Smooth muscle cell (in vitro differentiated cells): ENCODE measurements around the gene ALKBH6. TPM values are rescaled to one million over a fixed set of nuclear protein-coding genes. Genes with fewer than 3 reads are reported as not detected.

ENCODE experiments used
- DNase-seq: peaks from one replicate; lab custom pipeline; 2025; ENCODE audit not compliant: unreplicated experiment; lab: John Stamatoyannopoulos, UW
- H2AFZ ChIP-seq: fragments of 200-600 bp; sonication (generic); 2 replicates; pipeline ENCODE4 v1.6.0; 2016; ENCODE audit warnings: antibody characterized with exemption, low read depth, mild to moderate bottlenecking
- H3F3A ChIP-seq: fragments of 200-600 bp; sonication (generic); 2 replicates; pipeline ENCODE4 v1.6.0; 2017; ENCODE audit warnings: antibody characterized with exemption, low read depth
- H3K27ac ChIP-seq: fragments of 200-600 bp; sonication (generic); 2 replicates; pipeline ENCODE4 v1.5.1; 2016; ENCODE audit warnings: low read depth, mild to moderate bottlenecking
- H3K27me3 ChIP-seq: fragments of 200-600 bp; sonication (generic); 2 replicates; pipeline ENCODE4 v1.6.1; 2016; ENCODE audit warnings: low read depth, mild to moderate bottlenecking
- H3K36me3 ChIP-seq: fragments of 200-600 bp; sonication (generic); 2 replicates; pipeline ENCODE4 v1.5.1; 2016; ENCODE audit warnings: low read depth
- H3K4me1 ChIP-seq: fragments of 200-600 bp; sonication (generic); 2 replicates; pipeline ENCODE4 v1.5.1; 2016; ENCODE audit warnings: low read depth
- H3K4me2 ChIP-seq: fragments of 200-600 bp; sonication (generic); 2 replicates; pipeline ENCODE4 v1.6.0; 2016; ENCODE audit warnings: mild to moderate bottlenecking
- H3K4me3 ChIP-seq: fragments of 200-600 bp; sonication (generic); 2 replicates; pipeline ENCODE4 v1.5.1; 2016; ENCODE audit warnings: mild to moderate bottlenecking
- H3K79me2 ChIP-seq: fragments of 200-600 bp; sonication (generic); 2 replicates; pipeline ENCODE4 v1.6.0; 2016; ENCODE audit warnings: low read depth, mild to moderate bottlenecking
- H3K9ac ChIP-seq: fragments of 200-600 bp; sonication (generic); 2 replicates; pipeline ENCODE4 v1.6.0; 2016; ENCODE audit warnings: low read depth
- H3K9me3 ChIP-seq: fragments of 200-600 bp; sonication (generic); replicated peaks from 2 replicates; pipeline ENCODE4 v1.5.1; 2016; ENCODE audit warnings: low read depth
- H4K20me1 ChIP-seq: fragments of 200-600 bp; sonication (generic); 2 replicates; pipeline ENCODE4 v1.6.0; 2016; ENCODE audit warnings: low read depth
- CTCF ChIP-seq: fragments of 200-600 bp; sonication (generic); IDR thresholded peaks from 2 replicates; pipeline ENCODE4 v1.5.1; 2017; ENCODE audit warnings: borderline replicate concordance, mild to moderate bottlenecking, antibody characterized with exemption; ENCODE audit not compliant: insufficient read depth, poor library complexity, severe bottlenecking
- WGBS: methylation state at CpG from one replicate; pipeline ENCODE4 v1.1.7; 2016; ENCODE audit warnings: low lambda C conversion rate; 5-methylcytosine and 5-hydroxymethylcytosine counted together
- polyA plus RNA-seq: library from polyadenylated mRNA; unstranded; fragments of >200 nt; fragmentation: Nextera tagmentation; extraction: Ambion mirVana; gene quantifications from 2 replicates; pipeline ENCODE4 v1.2.1, GENCODE V29; 2016
- total RNA-seq: library from RNA; depleted of rRNA; stranded (reverse); fragments of >200 nt; gene quantifications from 2 replicates; pipeline ENCODE4 v1.2.3, GENCODE V29; 2014

The ALKBH6 gene
- 26.2 and 35.4 TPM in 2 replicates for total RNA-seq
- 36.1 and 37.4 TPM in 2 replicates for polyA plus RNA-seq

GRCh38 chr19:36014012-36014924 is at the start of gene ALKBH6:
TSS of gene ALKBH6 (minus strand) at chr19:36014213. CDS start at chr19:36013397, 816 bp downstream.
- no peaks in the 10 kb centered on the region for H3K9me3 ChIP-seq
- H3K79me2 ChIP-seq = peaks cover 4% of the 10 kb centered on the region
- peak within 1 kb of the TSS; percentile 93 for H2AFZ ChIP-seq
- H3K27me3 ChIP-seq = no peaks in the 10 kb centered on the region
- no peaks in the 10 kb centered on the region for H3K36me3 ChIP-seq
- TF ChIP-seq CTCF = no peak
- peaks cover 9% of the 10 kb centered on the region for H3K4me1 ChIP-seq
- H3F3A ChIP-seq = no peaks in the 10 kb centered on the region
- DNase-seq = peak; percentile 94
- H3K4me3 ChIP-seq = peak within 1 kb of the TSS; percentile 70
- H3K9ac ChIP-seq = peak within 1 kb of the TSS; percentile 83
- WGBS = 2% methylated on average over 42 of the region's 42 CpGs
- H3K27ac ChIP-seq = no peak within 1 kb of the TSS
- H3K4me2 ChIP-seq = peak within 1 kb of the TSS; percentile 96
- H4K20me1 ChIP-seq = no peaks in the 10 kb centered on the region

DNA sequence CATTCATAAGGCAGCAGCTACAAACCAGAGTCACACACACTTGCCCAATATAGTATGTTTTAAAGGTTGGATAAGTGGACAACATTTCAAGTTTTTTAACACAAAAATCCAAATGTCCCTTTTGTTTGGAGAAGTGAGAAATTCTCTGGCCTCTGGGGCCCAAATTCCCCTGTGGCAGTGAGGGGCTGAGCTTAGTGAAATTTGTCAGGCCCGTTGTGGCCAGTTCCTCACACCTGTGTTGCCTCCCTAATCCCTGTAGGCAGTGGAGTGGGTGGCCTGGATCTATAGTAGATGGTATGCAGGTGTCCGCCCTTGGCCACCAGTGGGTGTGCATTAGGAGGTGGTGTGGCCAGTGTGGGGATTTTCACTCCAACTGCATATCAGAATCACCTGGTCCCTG is 47.4 kb upstream of the ALKBH6 start:
- H3K36me3 ChIP-seq = no peaks in the 10 kb centered on the region
- no peak for DNase-seq
- 95% methylated on average over 2 of the region's 2 CpGs for WGBS
- no peaks in the 10 kb centered on the region for H3K4me1 ChIP-seq
- H3F3A ChIP-seq = no peaks in the 10 kb centered on the region
- H3K9me3 ChIP-seq = no peaks in the 10 kb centered on the region
- no peaks in the 10 kb centered on the region for H3K27me3 ChIP-seq
- no peak overlapping the region for H3K4me3 ChIP-seq
- no peak overlapping the region for H3K9ac ChIP-seq
- H3K79me2 ChIP-seq = peaks cover 9% of the 10 kb centered on the region
- no peak for TF ChIP-seq CTCF
- H3K4me2 ChIP-seq = no peak overlapping the region
- H4K20me1 ChIP-seq = no peaks in the 10 kb centered on the region
- no peak overlapping the region for H2AFZ ChIP-seq
- H3K27ac ChIP-seq = no peak overlapping the region

- no peak for DNase-seq
- no peak overlapping the region for H2AFZ ChIP-seq
- H3K4me3 ChIP-seq = no peak overlapping the region
- 85% methylated on average over 4 of the region's 4 CpGs for WGBS
- no peaks in the 10 kb centered on the region for H3K9me3 ChIP-seq
- H4K20me1 ChIP-seq = no peaks in the 10 kb centered on the region
- peaks cover 6% of the 10 kb centered on the region for H3K4me1 ChIP-seq
- no peaks in the 10 kb centered on the region for H3K27me3 ChIP-seq
- no peaks in the 10 kb centered on the region for H3F3A ChIP-seq
- H3K9ac ChIP-seq = no peak overlapping the region
- no peak overlapping the region for H3K27ac ChIP-seq
- peaks cover 16% of the 10 kb centered on the region for H3K79me2 ChIP-seq
- no peak overlapping the region for H3K4me2 ChIP-seq
- peak; percentile 42 for TF ChIP-seq CTCF
- no peaks in the 10 kb centered on the region for H3K36me3 ChIP-seq
These were observed 46.4 kb upstream of the ALKBH6 start for GRCh38 chr19:36060430-36060829.
